ENCODE data around the gene EPC1.
"Not testable (repeated sequence)": the region's sequence is repeated elsewhere in the genome, so short reads cannot be mapped to it uniquely, and the experiment has no call there.

GRCh38 chr10:32354690-32355089 is 7.7 kb upstream of the EPC1 start:
- not testable (repeated sequence) for TF ChIP-seq POLR2A, POLR2AphosphoS5 (IDR thresholded peaks at IDR 0.05; ENCODE audit: low read depth, low read length)

Measured in GM12892 (cell line).